ENCODE results near the gene GNA15.

DNA sequence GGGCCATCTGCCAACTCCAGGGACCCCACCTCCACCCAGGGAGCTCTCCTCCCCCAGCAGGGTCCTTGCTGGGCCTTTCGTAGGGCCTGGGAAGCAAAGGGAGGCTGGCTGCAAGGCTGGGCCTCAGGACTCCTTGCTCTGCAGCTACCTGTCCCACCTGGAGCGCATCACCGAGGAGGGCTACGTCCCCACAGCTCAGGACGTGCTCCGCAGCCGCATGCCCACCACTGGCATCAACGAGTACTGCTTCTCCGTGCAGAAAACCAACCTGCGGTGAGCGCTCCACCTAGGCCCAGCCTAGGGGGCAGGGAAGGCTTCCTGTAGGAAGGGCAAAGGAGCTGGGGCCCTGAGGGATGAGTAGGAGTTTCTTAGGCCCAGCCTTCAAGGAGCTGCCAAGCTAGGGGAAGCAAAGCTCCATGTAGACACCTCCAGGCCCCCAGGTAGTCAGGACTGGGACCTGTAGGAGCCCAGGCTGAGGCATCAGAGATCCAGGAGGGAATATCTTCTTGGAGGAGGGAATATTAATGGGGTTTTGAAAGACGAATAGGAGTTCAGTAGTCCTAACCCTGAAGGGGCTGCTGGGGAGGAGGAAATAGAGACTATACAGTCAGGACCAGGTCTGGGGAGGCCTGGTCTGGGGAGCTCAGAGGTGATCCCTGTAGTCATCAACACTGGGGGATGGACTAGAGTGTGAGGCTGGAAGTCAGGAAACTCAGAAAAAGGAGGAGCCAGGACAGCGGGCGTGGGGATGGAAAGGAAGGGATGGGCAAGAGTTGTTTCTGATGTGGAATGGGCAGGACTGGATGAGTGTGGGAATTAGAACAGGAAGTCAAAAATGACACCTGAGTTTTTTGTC is 16.0 kb downstream of the GNA15 start:
- TF ChIP-seq CTCF (tag by site-specific recombination; IDR thresholded peaks at IDR 0.05) (no peak), GLI4 (tag by site-specific recombination; IDR thresholded peaks at IDR 0.05) (no peak), OSR2 (tag by site-specific recombination; IDR thresholded peaks at IDR 0.05) (no peak), ZNF791 (tag by site-specific recombination; IDR thresholded peaks at IDR 0.05) (no peak), ZNF274 (IDR thresholded peaks at IDR 0.05; ENCODE audit: low read length) (no peak), ZNF274 (tag by site-specific recombination; IDR thresholded peaks at IDR 0.05; ENCODE audit: borderline replicate concordance) (no peak), SALL2 (tag by site-specific recombination; IDR thresholded peaks at IDR 0.05; ENCODE audit: borderline replicate concordance) (no peak)
- TF ChIP-seq, protein P1, sequence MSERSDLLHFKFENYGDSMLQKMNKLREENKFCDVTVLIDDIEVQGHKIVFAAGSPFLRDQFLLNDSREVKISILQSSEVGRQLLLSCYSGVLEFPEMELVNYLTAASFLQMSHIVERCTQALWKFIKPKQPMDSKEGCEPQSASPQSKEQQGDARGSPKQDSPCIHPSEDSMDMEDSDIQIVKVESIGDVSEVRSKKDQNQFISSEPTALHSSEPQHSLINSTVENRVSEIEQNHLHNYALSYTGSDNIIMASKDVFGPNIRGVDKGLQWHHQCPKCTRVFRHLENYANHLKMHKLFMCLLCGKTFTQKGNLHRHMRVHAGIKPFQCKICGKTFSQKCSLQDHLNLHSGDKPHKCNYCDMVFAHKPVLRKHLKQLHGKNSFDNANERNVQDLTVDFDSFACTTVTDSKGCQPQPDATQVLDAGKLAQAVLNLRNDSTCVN (tag by site-specific recombination; optimal IDR thresholded peaks at IDR 0.05) = no peak
- TF ChIP-seq, protein P2, sequence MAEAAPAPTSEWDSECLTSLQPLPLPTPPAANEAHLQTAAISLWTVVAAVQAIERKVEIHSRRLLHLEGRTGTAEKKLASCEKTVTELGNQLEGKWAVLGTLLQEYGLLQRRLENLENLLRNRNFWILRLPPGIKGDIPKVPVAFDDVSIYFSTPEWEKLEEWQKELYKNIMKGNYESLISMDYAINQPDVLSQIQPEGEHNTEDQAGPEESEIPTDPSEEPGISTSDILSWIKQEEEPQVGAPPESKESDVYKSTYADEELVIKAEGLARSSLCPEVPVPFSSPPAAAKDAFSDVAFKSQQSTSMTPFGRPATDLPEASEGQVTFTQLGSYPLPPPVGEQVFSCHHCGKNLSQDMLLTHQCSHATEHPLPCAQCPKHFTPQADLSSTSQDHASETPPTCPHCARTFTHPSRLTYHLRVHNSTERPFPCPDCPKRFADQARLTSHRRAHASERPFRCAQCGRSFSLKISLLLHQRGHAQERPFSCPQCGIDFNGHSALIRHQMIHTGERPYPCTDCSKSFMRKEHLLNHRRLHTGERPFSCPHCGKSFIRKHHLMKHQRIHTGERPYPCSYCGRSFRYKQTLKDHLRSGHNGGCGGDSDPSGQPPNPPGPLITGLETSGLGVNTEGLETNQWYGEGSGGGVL (tag by site-specific recombination; IDR thresholded peaks at IDR 0.05) = no peak
